H1 (cell line): Measurements from ENCODE around the gene INPPL1. TPM values are rescaled to one million over a fixed set of nuclear protein-coding genes. Genes with fewer than 3 reads are reported as not detected.

ENCODE experiments used
- CTCF ChIA-PET: fragments of 300-600 bp; sonication (Branson Sonifier 250); formaldehyde crosslinking; loops from one replicate; lab custom pipeline; 2021; ENCODE audit not compliant: partially characterized antibody; lab: Charles Lee
- POLR2A ChIA-PET: fragments of 300-600 bp; sonication (Branson Sonifier 250); formaldehyde crosslinking; loops from one replicate; lab custom pipeline; 2021; ENCODE audit warnings: inconsistent platforms; ENCODE audit not compliant: partially characterized antibody; lab: Charles Lee
- DNase-seq, 2 experiments: peaks; one replicate each; pipeline versions ENCODE4 v3.0.0 to v3.0.0-alpha.2; 2010 to 2022; ENCODE audit warnings: low spot score in 2 of 2, low read depth in 1 of 2, mixed read lengths in 1 of 2
- FAIRE-seq: peaks from 2 replicates; lab custom pipeline; 2011; peaks lifted over from hg19 to GRCh38; lab: Jason Lieb, UNC
- H2AFZ ChIP-seq: 2 replicates; pipeline ENCODE4 v1.8.1; 2012; ENCODE audit warnings: low read length, inconsistent platforms
- H2AK5ac ChIP-seq: 2 replicates; pipeline ENCODE4 v1.6.1; 2013; ENCODE audit warnings: low read depth, low read length
- H2BK120ac ChIP-seq: replicated peaks from 2 replicates; pipeline ENCODE3; 2013; ENCODE audit warnings: low read depth, low read length, inconsistent platforms
- H2BK12ac ChIP-seq: 2 replicates; pipeline ENCODE4 v1.6.1; 2013; ENCODE audit warnings: low read depth, low read length
- H2BK15ac ChIP-seq: 2 replicates; pipeline ENCODE4 v1.6.1; 2013; ENCODE audit warnings: low read length
- H2BK20ac ChIP-seq: 2 replicates; pipeline ENCODE4 v1.6.1; 2013; ENCODE audit warnings: low read length
- H2BK5ac ChIP-seq: 2 replicates; pipeline ENCODE4 v1.6.1; 2013; ENCODE audit warnings: low read depth, low read length
- H3K14ac ChIP-seq: 2 replicates; pipeline ENCODE4 v1.6.1; 2013; ENCODE audit warnings: inconsistent platforms; ENCODE audit not compliant: insufficient read length
- H3K18ac ChIP-seq: 2 replicates; pipeline ENCODE4 v1.6.1; 2013; ENCODE audit warnings: low read length; ENCODE audit errors: extremely low read depth
- H3K23ac ChIP-seq: 2 replicates; pipeline ENCODE4 v1.6.1; 2013; ENCODE audit warnings: inconsistent platforms; ENCODE audit not compliant: insufficient read length
- H3K23me2 ChIP-seq: 2 replicates; pipeline ENCODE4 v1.6.1; 2013; ENCODE audit warnings: low read depth, low read length
- H3K27ac ChIP-seq: 2 replicates; pipeline ENCODE4 v1.6.1; 2011; ENCODE audit warnings: low read depth, low read length, inconsistent platforms
- H3K27me3 ChIP-seq, 4 experiments: replicated peaks in 1 of 4; 1 replicate in 1 of 4; 2 replicates in 3 of 4; pipeline versions ENCODE4 v1.6.1 to v1.8.1; 2011 to 2013; ENCODE audit warnings: low read length in 3 of 4, mild to moderate bottlenecking in 3 of 4, inconsistent platforms in 2 of 4, mixed read lengths in 2 of 4, moderate library complexity in 1 of 4; ENCODE audit not compliant: control insufficient read depth in 3 of 4, insufficient read depth in 3 of 4; ENCODE audit errors: extremely low read depth in 1 of 4
- H3K36me3 ChIP-seq, 4 experiments: 2 replicates each; pipeline versions ENCODE4 v1.6.1 to v1.8.1; 2011 to 2013; ENCODE audit warnings: mild to moderate bottlenecking in 4 of 4, low read length in 3 of 4, moderate library complexity in 2 of 4, control low read depth in 1 of 4, inconsistent platforms in 1 of 4; ENCODE audit not compliant: insufficient read depth in 4 of 4, control insufficient read depth in 2 of 4
- H3K4ac ChIP-seq: replicated peaks from 2 replicates; pipeline ENCODE3; 2013; ENCODE audit warnings: low read length, low read depth, mixed read lengths, inconsistent platforms; ENCODE audit not compliant: insufficient read length
- H3K4me1 ChIP-seq, 4 experiments: replicated peaks in 1 of 4; 1 replicate in 1 of 4; 2 replicates in 3 of 4; pipeline versions ENCODE4 v1.6.1 to v1.8.1; 2011 to 2013; ENCODE audit warnings: low read length in 3 of 4, inconsistent platforms in 2 of 4, mixed read lengths in 1 of 4; ENCODE audit not compliant: insufficient read depth in 4 of 4, control insufficient read depth in 3 of 4
- H3K4me2 ChIP-seq, 2 experiments: 2 replicates each; pipeline versions ENCODE4 v1.6.1 to v1.8.1; 2011 to 2013; ENCODE audit warnings: low read depth in 2 of 2, low read length in 2 of 2, control low read depth in 1 of 2, inconsistent platforms in 1 of 2, mild to moderate bottlenecking in 1 of 2; ENCODE audit not compliant: insufficient read depth in 1 of 2
- H3K4me3 ChIP-seq, 4 experiments: fragments of 200-600, 300-600 bp in 1 of 4; sonication (generic), shearing (Covaris generic), sonication (Bioruptor Twin) in 1 of 4; 2 replicates each; pipeline versions ENCODE4 v1.5.1 to v1.8.1; 2011 to 2016; ENCODE audit warnings: low read length in 4 of 4, low read depth in 3 of 4, control low read depth in 2 of 4, inconsistent platforms in 2 of 4, mild to moderate bottlenecking in 2 of 4, mixed read lengths in 1 of 4, moderate library complexity in 1 of 4; ENCODE audit not compliant: insufficient read depth in 2 of 4; ENCODE audit errors: extremely low read depth in 1 of 4
- H3K56ac ChIP-seq: replicated peaks from 2 replicates; pipeline ENCODE3; 2013; ENCODE audit warnings: low read depth, mild to moderate bottlenecking, mixed read lengths, low read length, inconsistent platforms; ENCODE audit not compliant: insufficient read length
- H3K79me1 ChIP-seq: 2 replicates; pipeline ENCODE4 v1.6.1; 2013; ENCODE audit warnings: low read depth, low read length, control low read depth
- H3K79me2 ChIP-seq, 2 experiments: 2 replicates each; pipeline versions ENCODE4 v1.6.1 to v1.8.1; 2012 to 2013; ENCODE audit warnings: low read length in 2 of 2, mild to moderate bottlenecking in 2 of 2, inconsistent platforms in 1 of 2; ENCODE audit not compliant: insufficient read depth in 2 of 2, control insufficient read depth in 1 of 2
- H3K9ac ChIP-seq, 4 experiments: replicated peaks in 1 of 4; 1 replicate in 1 of 4; 2 replicates in 3 of 4; pipeline versions ENCODE4 v1.6.1 to v1.8.1; 2011 to 2013; ENCODE audit warnings: low read depth in 3 of 4, low read length in 3 of 4, control low read depth in 2 of 4, mild to moderate bottlenecking in 2 of 4, moderate library complexity in 2 of 4, inconsistent platforms in 1 of 4; ENCODE audit errors: extremely low read depth in 1 of 4
- H3K9me3 ChIP-seq, 2 experiments: 2 replicates each; pipeline versions ENCODE4 v1.6.1 to v1.8.1; 2012 to 2013; ENCODE audit warnings: mild to moderate bottlenecking in 2 of 2, moderate library complexity in 2 of 2, control low read depth in 1 of 2, inconsistent platforms in 1 of 2, low read depth in 1 of 2, low read length in 1 of 2, mixed read lengths in 1 of 2; ENCODE audit not compliant: insufficient read depth in 2 of 2
- H4K20me1 ChIP-seq, 2 experiments: replicated peaks in 1 of 2; 2 replicates each; pipeline versions ENCODE3 to v1.8.1; 2011 to 2013; ENCODE audit warnings: inconsistent platforms in 2 of 2, low read length in 2 of 2, mild to moderate bottlenecking in 1 of 2; ENCODE audit not compliant: insufficient read depth in 2 of 2, control insufficient read depth in 1 of 2
- H4K5ac ChIP-seq: 2 replicates; pipeline ENCODE4 v1.6.1; 2013; ENCODE audit warnings: low read length, low read depth, mixed read lengths, inconsistent platforms; ENCODE audit not compliant: insufficient read length
- H4K8ac ChIP-seq: 2 replicates; pipeline ENCODE4 v1.8.0; 2013; ENCODE audit warnings: mild to moderate bottlenecking, moderate library complexity, low read length, inconsistent platforms; ENCODE audit not compliant: insufficient read depth; ENCODE audit errors: extremely low read depth
- H4K91ac ChIP-seq: replicated peaks from 2 replicates; pipeline ENCODE3; 2013; ENCODE audit warnings: low read length, mixed read lengths, inconsistent platforms; ENCODE audit not compliant: insufficient read length
- E2F6 ChIP-seq: IDR thresholded peaks from 2 replicates; pipeline ENCODE4 v1.6.1; 2012; ENCODE audit warnings: inconsistent platforms
- EZH2 ChIP-seq: fragments of 200-600 bp; sonication (generic); IDR thresholded peaks from 2 replicates; pipeline ENCODE4 v1.7.1; 2012; ENCODE audit warnings: low read depth, mild to moderate bottlenecking, moderate library complexity, low read length, inconsistent platforms; ENCODE audit not compliant: severe bottlenecking
- KDM4A ChIP-seq: IDR thresholded peaks from one replicate; pipeline ENCODE4 v1.7.1; 2012; ENCODE audit warnings: low read depth, mild to moderate bottlenecking, moderate library complexity, low read length, inconsistent platforms; ENCODE audit not compliant: severe bottlenecking
- MAX ChIP-seq: IDR thresholded peaks from 2 replicates; pipeline ENCODE4 v1.6.1; 2012; ENCODE audit warnings: inconsistent platforms
- POLR2A ChIP-seq, 2 experiments: IDR thresholded peaks; 1 replicate in 1 of 2; 2 replicates in 1 of 2; pipeline ENCODE4 v1.6.1; 2011; ENCODE audit warnings: low read depth in 2 of 2, low read length in 2 of 2, mild to moderate bottlenecking in 2 of 2; ENCODE audit errors: control extremely low read depth in 1 of 2
- RNF2 ChIP-seq: fragments of 200-900, 300-1000 bp; sonication (generic); IDR thresholded peaks from 2 replicates; pipeline ENCODE4 v1.7.1; 2016; ENCODE audit warnings: borderline replicate concordance, low read depth, mild to moderate bottlenecking, antibody characterized with exemption, low read length; ENCODE audit not compliant: poor library complexity, severe bottlenecking; ENCODE audit errors: missing control alignments
- SIN3A ChIP-seq, 2 experiments: IDR thresholded peaks in 1 of 2; conservative IDR thresholded peaks in 1 of 2; 2 replicates each; pipeline ENCODE4 v1.6.1; 2011 to 2012; ENCODE audit warnings: low read length in 2 of 2, improper control_type of control experiment in 1 of 2, low read depth in 1 of 2, mild to moderate bottlenecking in 1 of 2
- SUZ12 ChIP-seq: fragments of 200-600 bp; sonication (generic); IDR thresholded peaks from 2 replicates; pipeline ENCODE4 v1.6.1; 2012; ENCODE audit warnings: mild to moderate bottlenecking, inconsistent platforms, low read length, moderate library complexity, mixed read lengths
- TAF7 ChIP-seq: optimal IDR thresholded peaks from 2 replicates; pipeline ENCODE3; 2011; ENCODE audit warnings: low read depth, mild to moderate bottlenecking, inconsistent platforms, low read length, moderate library complexity, borderline replicate concordance
- WGBS, 2 experiments: shearing (Covaris generic) in 1 of 2; methylation state at CpG; one replicate each; pipeline versions ENCODE4 v1.1.6 to v1.1.7; 2013 to 2015; ENCODE audit warnings: low lambda C conversion rate in 2 of 2, mixed read lengths in 2 of 2, inconsistent platforms in 1 of 2, low coverage in 1 of 2, missing lambda C conversion rate in 1 of 2; ENCODE audit not compliant: insufficient replicate concordance in 2 of 2, insufficient coverage in 1 of 2, insufficient read length in 1 of 2; ENCODE audit errors: extremely low coverage in 1 of 2, missing lambda C conversion rate in 1 of 2; 5-methylcytosine and 5-hydroxymethylcytosine counted together
- polyA plus RNA-seq, 7 experiments: library from polyadenylated mRNA; depleted of rRNA in 3 of 7; stranded (reverse) in 5 of 7; unstranded in 2 of 7; fragments of >200 nt in 5 of 7; fragments of 200-250 nt in 2 of 7; gene quantifications; 1 replicate in 5 of 7; 2 replicates in 1 of 7; 4 replicates in 1 of 7; pipeline versions ENCODE4 v1.2.1 to v1.2.3, GENCODE V29; 2011 to 2013; ENCODE audit warnings: missing spikeins in 2 of 7, mixed read lengths in 2 of 7
- total RNA-seq: library from RNA; stranded (reverse); fragmentation: NEBNext Ultra II Directional; extraction: Animal tissue kit (Norgen Biotek cat#: 25700); gene quantifications from 2 replicates; pipeline ENCODE4 v1.2.1, GENCODE V29; 2021

INPPL1 gene
- total and polyA plus RNA-seq, 2 of the 8 experiments (the other 6 are each of a cell fraction or from before 2014, with no cell fraction given): 54.5 to 79.5 TPM

GRCh38 chr11:72239849-72240460 lies 15.4 kb downstream of the INPPL1 start:
- 3% methylated on average over 39 of the region's 69 CpGs; no CpG with 5 or more reads in 1 of the 2 experiments for WGBS, 2 experiments
- Histone ChIP-seq H4K8ac (peak overlapping the region; percentile 54), H2BK15ac (no peak overlapping the region; the same call in 1 of the 2 replicates), H3K79me1 (no peaks in the 10 kb centered on the region), H4K20me1 (peaks cover 8 to 11% of the 10 kb centered on the region in 2 experiments), H4K5ac (no peak overlapping the region), H2BK5ac (no peak overlapping the region), H3K4ac (no peak overlapping the region), H2BK12ac (no peak overlapping the region), H3K18ac (peak overlapping the region; percentile 19; the same call in 1 of the 2 replicates), H2AFZ (no peak overlapping the region), H3K4me2 (peak overlapping the region; percentile 87 to 90), H3K36me3 (peaks cover 4 to 21% (median 13%) of the 10 kb centered on the region in 4 experiments; a peak in 6 of 8 replicates), H2AK5ac (no peak overlapping the region), H3K23ac (no peak overlapping the region), H2BK120ac (no peak overlapping the region), H3K4me1 (peaks cover 5 to 33% (median 23%) of the 10 kb centered on the region in 4 experiments), H3K14ac (no peak overlapping the region), H4K91ac (no peak overlapping the region), H3K56ac (no peak overlapping the region), H3K27me3 (peaks cover 48 to 65% (median 61%) of the 10 kb centered on the region in 4 experiments), H3K9ac (peak overlapping the region in 2 of 4 experiments; percentile 18 to 43; a peak in 2 of 7 replicates), H2BK20ac (no peak overlapping the region), H3K23me2 (peaks cover 18% of the 10 kb centered on the region; the same call in 1 of the 2 replicates), H3K27ac (no peak overlapping the region), H3K9me3 (no peaks in the 10 kb centered on the region; a peak in 1 of 4 replicates), H3K79me2 (no peaks in the 10 kb centered on the region), H3K4me3 (peak overlapping the region; percentile 27 to 60 (median 42); a peak in 7 of 8 replicates)
- ChIA-PET POLR2A (interaction anchor here (0.6 to 7.7 kb wide), 6 partner anchors 14 to 232 kb away, joined by 3 to 160 read pairs (median 4); partner anchors contain the start of genes ANAPC15 and INPPL1), CTCF (interaction anchor here (0.9 to 10.0 kb wide), 6 partner anchors 12 to 191 kb away, joined by 4 to 101 read pairs (median 10); partner anchors contain the start of gene CLPB)
- FAIRE-seq (no peak), DNase-seq (peak in 1 of 2 experiments; percentile 73)
- TF ChIP-seq TAF7 (no peak), E2F6 (peak; percentile 89), POLR2A (IDR thresholded peaks at IDR 0.05; ENCODE audit: control extremely low read depth in 1 of 2, low read depth in 2 of 2, low read length in 2 of 2) (peak in 1 of 2 experiments; percentile 56; a peak in 1 of 3 replicates), KDM4A (peak; percentile 42), RNF2 (peak; percentile 7), EZH2 (peak; percentile 95), SUZ12 (peak; percentile 92; the same call in 1 of the 2 replicates), MAX (peak; percentile 92), SIN3A (conservative IDR thresholded peaks at IDR 0.05 in 1 of 2, IDR thresholded peaks at IDR 0.05 in 1 of 2; ENCODE audit: low read depth in 1 of 2, low read length in 2 of 2) (no peak)
